Stimulated activated CD8-positive, alpha-beta memory T cell treated with anti-CD3 and anti-CD28 coated beads, Interleukin-12 subunit alpha, Interleukin-12 subunit beta, amount 100 ng/mL, for 24 hours (primary cell): ENCODE data around the gene RILPL2.
"Not testable (repeated sequence)": the region's sequence is repeated elsewhere in the genome, so short reads cannot be mapped to it uniquely, and the experiment has no call there.

ENCODE experiments used
- DNase-seq: peaks from one replicate; pipeline ENCODE4 v3.0.0-alpha.2; 2020; ENCODE audit errors: extremely low read depth

Gene RILPL2

GRCh38 chr12:123449856-123450255 lies 13.4 kb upstream of the RILPL2 start:
- DNase-seq: no peak

GRCh38 chr12:123449249-123449733 lies 12.8 kb upstream of the RILPL2 start:
- no peak for DNase-seq

GRCh38 chr12:123446333-123446713 lies 9.8 kb upstream of the RILPL2 start:
- DNase-seq: no peak

GRCh38 chr12:123445388-123446332 lies 9.2 kb upstream of the RILPL2 start:
- no peak for DNase-seq

- no peak for DNase-seq
Observed at GRCh38 chr12:123444092-123445026, 7.9 kb upstream of the RILPL2 start.

GRCh38 chr12:123442774-123443173 lies 6.3 kb upstream of the RILPL2 start:
- DNase-seq: no peak

GRCh38 chr12:123441523-123442164 lies 5.2 kb upstream of the RILPL2 start:
- no peak for DNase-seq

- DNase-seq: no peak
Observed at GRCh38 chr12:123435636-123436016, 858 bp downstream of the RILPL2 start.

GRCh38 chr12:123433615-123434014 lies 2.9 kb downstream of the RILPL2 start:
- no peak for DNase-seq

GRCh38 chr12:123431951-123432817 lies 4.3 kb downstream of the RILPL2 start:
- DNase-seq: not testable (repeated sequence)

- not testable (repeated sequence) for DNase-seq
Observed at GRCh38 chr12:123429101-123429500, 7.4 kb downstream of the RILPL2 start.

- no peak for DNase-seq
Observed at GRCh38 chr12:123428591-123428990, 7.9 kb downstream of the RILPL2 start.

- no peak for DNase-seq
Observed at GRCh38 chr12:123427036-123427769, 9.3 kb downstream of the RILPL2 start.

GRCh38 chr12:123421314-123421713 lies 15.2 kb downstream of the RILPL2 start:
- no peak for DNase-seq

- no peak for DNase-seq
Observed at GRCh38 chr12:123410041-123410412, 26.5 kb downstream of the RILPL2 start.

GRCh38 chr12:123409284-123410040 lies 27.0 kb downstream of the RILPL2 start:
- not testable (repeated sequence) for DNase-seq

- DNase-seq: not testable (repeated sequence)
Observed at GRCh38 chr12:123408619-123409018, 27.9 kb downstream of the RILPL2 start.

- DNase-seq: not testable (repeated sequence)
Observed at GRCh38 chr12:123407934-123408333, 28.6 kb downstream of the RILPL2 start.

- not testable (repeated sequence) for DNase-seq
Observed at GRCh38 chr12:123407269-123407668, 29.2 kb downstream of the RILPL2 start.
